AG08396 (cell line): ENCODE measurements around the gene GLA.

ENCODE experiments used
- DNase-seq: peaks from one replicate; pipeline ENCODE4 v3.0.0; 2012; ENCODE audit warnings: low spot score, mixed read lengths

Gene GLA

DNA sequence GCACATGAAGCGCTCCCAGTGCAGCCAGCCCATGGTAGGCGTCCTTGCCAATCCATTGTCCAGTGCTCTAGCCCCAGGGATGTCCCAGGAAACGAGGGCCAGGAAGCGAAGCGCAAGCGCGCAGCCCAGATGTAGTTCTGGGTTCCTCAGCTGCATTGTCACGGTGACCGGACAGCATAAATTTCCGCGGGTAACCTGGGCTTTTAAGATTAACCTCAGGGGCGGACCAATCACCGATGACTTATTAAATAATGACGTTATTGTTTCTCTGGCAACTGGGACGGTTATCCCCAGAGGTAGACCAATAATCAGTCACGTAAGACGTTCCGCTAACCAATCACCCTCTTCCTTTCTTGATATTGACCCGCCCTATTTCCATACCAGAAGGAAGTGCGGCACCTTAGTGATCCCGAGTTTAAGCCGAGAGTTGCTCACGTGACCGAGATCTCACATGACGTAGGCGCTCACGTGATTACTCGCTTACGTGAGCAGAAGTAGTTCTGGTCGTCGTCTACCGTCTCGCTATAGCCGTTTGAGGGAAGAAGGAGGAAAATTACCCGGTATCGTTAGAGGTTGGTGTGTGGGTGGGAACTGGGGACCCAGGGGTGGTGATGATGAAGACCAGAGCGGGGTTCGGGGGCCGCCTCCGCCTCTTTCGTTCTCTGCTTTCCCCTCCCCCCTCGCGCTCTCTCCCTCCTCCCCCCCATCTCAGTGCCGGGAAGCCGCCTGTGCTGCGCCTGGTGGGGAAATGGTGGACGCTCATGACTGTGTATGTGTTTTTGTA lies at the start of gene GLA, which contains the start of gene HNRNPH2:
Gene GLA (minus strand): TSS at position 178 of the 784 bp plus-strand sequence. CDS start 22 bp downstream, at position 156.
Gene HNRNPH2 (plus strand): TSS at position 475 of the 784 bp plus-strand sequence. CDS start 3,767 bp downstream, outside the sequence.
- DNase-seq: peak; percentile 79

DNA sequence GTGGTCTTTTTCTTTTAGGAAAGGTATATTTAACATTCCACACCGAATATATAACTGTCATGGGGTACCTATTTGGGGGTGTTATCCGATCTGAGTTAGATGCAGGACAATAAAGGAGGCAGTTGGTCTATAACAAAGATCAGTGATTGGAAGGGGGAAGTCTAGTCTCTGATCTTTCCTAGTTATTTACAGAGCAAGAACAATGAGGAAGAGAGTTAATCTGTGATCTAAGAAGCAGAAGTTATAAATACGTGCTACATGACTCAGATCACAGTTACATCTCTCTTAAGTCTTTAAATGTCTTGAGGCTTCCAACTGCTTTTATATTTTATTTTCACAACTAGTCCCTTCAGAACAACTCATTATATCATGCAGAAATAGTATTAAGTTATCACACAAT lies 44.3 kb upstream of the GLA start:
- no peak for DNase-seq

DNA sequence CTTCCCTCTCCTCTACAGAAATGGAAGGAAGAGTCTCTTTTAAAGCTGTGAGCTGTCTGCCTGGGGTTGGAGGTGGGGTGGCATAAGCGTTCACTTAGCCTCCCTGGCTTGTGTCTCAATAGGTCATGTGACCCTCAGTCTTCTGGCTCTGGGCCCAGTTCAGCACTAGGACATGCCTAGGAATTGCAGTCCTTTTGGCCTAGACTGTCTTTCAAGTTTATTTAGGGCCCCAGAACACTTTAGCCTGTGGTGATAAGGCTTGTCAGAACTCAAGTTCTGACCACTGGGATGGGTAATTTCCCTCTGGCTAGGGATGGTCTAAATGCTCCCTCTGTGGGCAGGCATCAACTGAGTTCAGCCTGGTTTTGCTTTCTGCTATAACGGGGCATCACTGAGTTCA lies 43.2 kb upstream of the GLA start:
- DNase-seq: no peak

GRCh38 chrX:101450085-101450484 lies 42.4 kb upstream of the GLA start:
- DNase-seq: no peak

DNA sequence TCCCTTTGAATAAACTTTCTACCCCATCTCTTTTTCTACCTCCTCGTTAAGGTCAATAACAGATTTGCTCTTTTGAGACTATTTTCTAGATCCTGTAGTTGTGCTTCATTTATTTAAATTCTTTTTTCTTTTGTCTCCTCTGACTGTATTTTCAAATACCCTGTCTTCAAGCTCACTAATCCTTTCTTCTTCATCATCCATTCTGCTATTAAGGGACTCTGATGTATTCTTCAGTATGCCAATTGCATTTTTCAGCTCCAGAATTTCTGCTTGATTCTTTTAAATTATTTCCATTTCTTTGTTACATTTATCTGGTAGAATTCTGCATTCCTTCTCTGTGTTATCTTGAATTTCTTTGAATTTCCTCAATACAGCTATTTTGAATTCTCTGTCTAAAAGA lies 41.6 kb upstream of the GLA start:
- no peak for DNase-seq

DNA sequence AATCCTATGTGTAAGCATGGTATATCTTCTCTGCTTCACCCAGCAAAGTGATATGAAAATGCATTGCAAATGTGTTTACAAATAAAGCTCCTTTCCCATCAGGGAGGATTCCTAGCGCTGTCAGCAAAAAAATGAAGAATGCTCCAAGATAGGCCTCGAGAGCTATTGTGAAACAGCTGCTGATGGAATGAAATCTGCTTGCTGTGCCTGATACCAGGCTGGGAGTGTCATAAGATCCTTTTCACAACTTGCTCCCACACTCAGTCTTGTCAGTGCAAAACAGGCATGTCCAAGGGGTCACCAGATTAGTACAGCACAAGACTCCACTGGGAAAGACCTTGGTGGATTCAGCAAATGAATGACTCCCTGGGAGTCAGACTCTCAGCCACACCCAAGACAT lies 34.4 kb upstream of the GLA start:
- DNase-seq: no peak

DNA sequence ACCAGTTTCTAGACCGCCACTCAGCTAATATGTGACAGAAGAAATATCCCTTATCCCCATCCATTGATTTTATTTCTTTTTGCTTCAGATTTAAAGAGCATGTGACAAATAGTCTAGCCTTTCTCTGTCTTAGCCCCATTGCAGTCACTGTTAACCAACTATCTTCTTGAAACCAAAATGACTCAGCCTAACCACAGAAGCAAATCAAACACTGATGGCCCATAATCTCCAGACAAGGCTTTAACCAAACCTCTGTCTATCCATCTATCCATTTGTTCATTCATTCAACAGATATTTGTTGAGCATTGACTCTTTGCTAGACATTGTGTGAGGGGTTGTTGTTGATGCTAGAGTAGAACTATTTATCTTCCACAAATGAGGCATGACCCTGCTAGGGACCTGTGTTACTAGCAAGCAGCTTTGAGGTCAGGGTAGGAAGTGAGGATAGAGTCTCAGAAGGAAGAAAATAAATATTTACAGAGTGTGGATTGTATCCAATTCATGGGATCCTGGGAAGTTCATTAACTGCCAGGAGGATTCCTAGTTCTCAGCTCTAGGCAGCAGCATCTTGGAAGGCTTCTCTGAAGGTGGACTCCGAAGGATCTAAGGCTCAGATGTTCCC lies 22.8 kb upstream of the GLA start:
- no peak for DNase-seq

DNA sequence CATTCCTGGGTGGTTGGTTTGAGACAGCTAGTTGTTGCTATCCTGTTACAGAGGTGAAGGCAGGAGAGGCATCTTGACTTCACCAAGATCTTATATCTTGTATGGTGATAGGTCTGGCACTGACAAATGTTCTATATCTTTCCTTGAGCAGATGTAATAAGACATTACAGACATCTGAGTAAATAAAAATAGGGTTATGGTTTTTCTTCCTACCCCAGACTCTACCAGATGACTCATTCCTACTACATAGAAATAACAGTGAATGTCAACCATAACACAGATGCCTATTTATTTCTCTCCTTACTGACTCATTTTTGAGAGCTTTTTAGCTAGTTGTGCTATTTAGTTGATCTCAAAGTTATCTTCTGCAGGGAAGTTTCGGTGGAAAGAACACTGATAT lies 22.2 kb upstream of the GLA start:
- peak; percentile 12 for DNase-seq

DNA sequence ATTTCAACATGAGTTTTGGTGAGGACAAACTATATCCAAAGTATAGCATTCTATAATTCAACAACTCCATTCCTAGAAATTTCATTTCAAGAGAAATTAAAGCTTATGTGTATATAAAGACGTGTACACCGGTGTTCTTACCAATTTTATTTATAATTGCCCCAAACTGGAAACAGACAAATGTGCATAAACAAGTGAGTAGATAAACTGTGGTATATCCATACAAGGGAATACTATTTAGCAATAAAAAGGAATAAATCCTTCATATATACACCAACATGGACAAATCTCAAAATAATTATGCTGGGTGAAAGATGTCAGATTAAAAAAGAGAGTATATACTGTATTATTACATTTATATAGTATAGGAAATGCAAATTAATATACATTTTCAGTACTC lies 20.2 kb upstream of the GLA start:
- no peak for DNase-seq

DNA sequence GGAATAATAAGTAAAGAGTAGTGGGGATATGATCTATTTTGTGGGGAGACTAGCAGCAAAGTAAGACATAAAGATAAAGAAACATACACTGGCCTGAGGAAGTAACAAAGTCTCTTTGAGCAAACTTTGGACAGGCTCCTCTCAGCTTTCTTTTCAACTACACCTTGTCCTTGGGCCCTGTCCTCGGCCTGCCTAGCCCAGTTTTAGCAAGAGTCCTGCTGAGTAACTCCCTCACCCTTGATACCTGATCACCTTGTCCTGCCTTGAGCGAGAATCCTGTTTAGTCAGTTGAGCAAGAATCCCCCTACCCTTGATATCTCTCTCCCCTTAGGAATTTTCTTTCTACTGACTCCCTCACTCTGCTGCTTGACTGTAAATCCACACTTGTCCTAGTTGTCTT lies 11.8 kb upstream of the GLA start:
- no peak for DNase-seq

GRCh38 chrX:101417981-101418841 lies 10.5 kb upstream of the GLA start:
- peak; percentile 21 for DNase-seq

DNA sequence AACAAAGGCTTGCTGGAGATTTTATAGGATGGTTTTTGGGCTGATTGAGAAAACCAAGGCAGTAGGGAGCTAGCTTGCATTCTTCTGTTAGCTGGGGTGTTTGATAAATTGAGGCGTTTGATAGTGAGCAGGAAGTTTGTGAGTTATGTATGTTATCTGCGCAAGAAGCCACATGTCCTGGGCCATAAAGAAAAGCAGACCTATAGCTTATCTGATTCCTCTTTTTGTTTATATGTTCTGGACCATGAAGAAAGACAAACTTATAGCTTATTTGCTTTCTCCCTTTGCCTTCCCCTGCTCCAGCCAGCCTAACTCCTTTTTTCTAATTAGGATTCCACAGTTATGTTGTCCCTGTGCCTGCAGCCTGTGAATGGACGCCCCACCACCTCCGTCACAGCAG lies 9.5 kb upstream of the GLA start:
- DNase-seq: no peak

DNA sequence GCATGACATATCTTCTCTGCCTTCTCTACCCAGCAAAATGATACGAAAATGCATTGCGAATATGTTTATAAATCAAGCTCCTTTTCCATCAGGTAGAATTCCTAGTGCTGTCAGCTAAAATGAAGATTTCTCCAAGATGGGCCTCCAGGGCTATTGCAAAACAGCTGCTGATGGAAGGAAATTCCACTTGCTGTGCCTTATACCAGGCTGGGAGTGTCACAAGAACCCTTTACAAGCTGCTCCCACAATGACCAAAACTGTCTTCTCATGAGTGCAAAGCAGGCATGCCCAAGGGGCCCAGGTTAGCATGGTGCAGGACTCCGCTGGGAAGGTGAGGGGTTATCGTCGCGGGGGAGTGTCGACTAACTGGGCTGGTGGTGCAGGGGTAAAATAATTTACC lies 9.0 kb upstream of the GLA start:
- no peak for DNase-seq

DNA sequence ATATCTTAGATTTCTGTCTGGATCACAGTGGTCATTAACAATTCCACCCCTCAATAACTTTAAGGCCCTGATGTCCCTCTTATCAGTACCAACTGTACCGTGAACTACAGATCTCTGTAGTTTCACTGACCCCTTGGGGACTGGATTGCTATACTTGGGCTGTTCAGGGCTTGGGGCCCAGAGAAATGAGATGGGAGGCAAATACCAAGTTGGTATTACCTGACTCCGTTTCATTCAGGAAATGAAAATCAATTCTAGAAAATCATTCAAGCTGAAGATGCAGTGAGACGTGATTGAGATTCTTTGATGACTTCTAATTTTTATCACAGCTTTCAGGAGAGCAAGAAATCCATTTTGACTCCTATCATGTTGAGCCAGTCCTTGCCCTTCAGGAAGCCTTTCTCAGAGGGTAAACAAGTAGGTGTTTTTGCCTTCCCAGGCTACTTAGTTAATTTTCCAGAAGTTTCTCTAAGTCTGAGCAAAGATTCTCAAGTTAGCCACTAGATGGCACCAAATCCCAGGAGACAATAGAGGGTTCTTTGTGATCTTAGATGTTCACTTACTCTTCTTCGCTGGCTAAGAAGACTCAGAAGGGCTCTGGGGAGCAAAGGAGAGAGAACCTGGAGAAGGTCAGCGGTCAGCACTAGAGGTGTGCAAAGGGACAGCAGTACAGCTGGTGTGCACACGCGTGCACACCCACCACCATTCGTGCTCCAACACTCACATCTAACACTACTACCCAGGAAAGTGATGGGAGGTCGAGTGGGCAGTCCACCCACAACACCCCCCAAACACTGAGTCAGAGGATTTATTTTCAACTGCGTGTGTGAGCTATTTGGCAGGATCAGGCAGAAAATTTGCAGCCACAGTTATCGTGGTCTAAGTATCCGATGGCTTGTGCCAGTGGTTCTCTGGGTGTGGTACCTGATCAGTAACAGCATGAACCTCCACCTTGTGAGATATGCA lies 7.7 kb upstream of the GLA start:
- peak; percentile 63 for DNase-seq

DNA sequence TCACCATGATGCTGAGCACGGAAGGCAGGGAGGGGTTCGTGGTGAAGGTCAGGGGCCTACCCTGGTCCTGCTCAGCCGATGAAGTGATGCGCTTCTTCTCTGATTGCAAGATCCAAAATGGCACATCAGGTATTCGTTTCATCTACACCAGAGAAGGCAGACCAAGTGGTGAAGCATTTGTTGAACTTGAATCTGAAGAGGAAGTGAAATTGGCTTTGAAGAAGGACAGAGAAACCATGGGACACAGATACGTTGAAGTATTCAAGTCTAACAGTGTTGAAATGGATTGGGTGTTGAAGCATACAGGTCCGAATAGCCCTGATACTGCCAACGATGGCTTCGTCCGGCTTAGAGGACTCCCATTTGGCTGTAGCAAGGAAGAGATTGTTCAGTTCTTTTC lies 4.3 kb upstream of the GLA start:
- no peak for DNase-seq

DNA sequence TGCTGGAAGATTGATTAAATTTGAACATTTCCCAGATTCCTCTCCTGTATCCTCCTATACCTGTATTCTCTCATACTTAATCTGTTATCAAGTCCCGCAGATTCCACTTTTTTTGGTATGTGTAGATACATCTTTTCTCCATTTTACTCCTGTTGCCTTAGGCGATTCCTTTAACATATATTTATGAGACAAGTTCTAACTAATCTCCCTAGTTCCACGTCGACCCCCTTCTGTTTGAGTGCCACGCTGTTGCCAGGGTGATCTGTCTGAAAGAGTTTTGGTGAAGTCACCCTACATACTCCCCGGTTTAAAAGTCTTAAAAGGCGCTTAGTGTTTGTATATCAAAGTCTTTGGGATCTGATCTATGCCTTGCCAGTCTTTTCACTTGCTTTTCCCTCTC lies 2.7 kb upstream of the GLA start:
- no peak for DNase-seq

GRCh38 chrX:101409043-101409442 lies 1.3 kb upstream of the GLA start:
- DNase-seq: no peak

DNA sequence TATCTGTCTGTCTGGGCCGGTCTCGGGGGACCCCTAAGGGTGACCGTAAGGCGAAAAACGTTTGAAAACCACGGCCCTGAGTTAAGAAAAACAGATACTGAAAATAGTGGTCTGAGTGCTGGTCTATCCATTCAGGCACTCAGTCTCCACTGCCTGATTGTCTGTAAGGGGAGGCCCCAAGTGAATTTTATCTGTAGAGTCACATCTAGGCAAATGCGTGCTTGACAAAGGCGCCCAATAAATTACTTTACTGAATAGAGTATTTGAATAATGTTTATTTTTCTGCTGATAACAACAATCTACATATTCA lies 762 bp upstream of the GLA start:
- DNase-seq: no peak

GRCh38 chrX:101407167-101407747 lies 468 bp downstream of the GLA start:
- no peak for DNase-seq

- no peak for DNase-seq
These were observed 7.9 kb downstream of the GLA start for GRCh38 chrX:101399825-101400224.

GRCh38 chrX:101398694-101399093 lies 9.0 kb downstream of the GLA start:
- no peak for DNase-seq
